Peyer's patch (tissue), 4 donors: Measurements from ENCODE around the gene NENF.

Experiments
- CTCF ChIP-seq, 6 experiments: fragments of 450-650 bp in 4 of 6; fragments of 200-600 bp in 2 of 6; sonication (generic) in 1 of 6; IDR thresholded peaks; one replicate each; pipeline ENCODE4 v1.5.1; 2017 to 2019; ENCODE audit warnings: antibody characterized with exemption in 6 of 6, mild to moderate bottlenecking in 3 of 6, moderate library complexity in 1 of 6
- POLR2A ChIP-seq, 2 donors: fragments of 450-650 bp; IDR thresholded peaks; one replicate each; pipeline ENCODE4 v1.5.1; 2017; ENCODE audit warnings: antibody characterized with exemption in 2 of 2, mild to moderate bottlenecking in 2 of 2, moderate library complexity in 2 of 2

- TF ChIP-seq CTCF (IDR thresholded peaks at IDR 0.05) (no peak), POLR2A (IDR thresholded peaks at IDR 0.05) (no peak)
Observed at GRCh38 chr1:212466898-212467650, 34.4 kb downstream of the NENF start.
